Body of pancreas (tissue), 4 donors: Measurements from ENCODE around the gene SOD3. TPM values are rescaled to one million over a fixed set of nuclear protein-coding genes. Genes with fewer than 3 reads are reported as not detected.

Experiments
- ATAC-seq: fragments of 150-250 bp; one replicate; pipeline ENCODE4 v1.9.1; 2016
- DNase-seq, 4 donors: peaks; one replicate each; pipeline ENCODE4 v3.0.0-alpha.2; 2019
- H3K27ac ChIP-seq, 4 donors: fragments of 200-600 bp; sonication (generic); 1 replicate in 3 of 4; 2 replicates in 1 of 4; pipeline versions ENCODE4 v1.5.1 to v1.6.1; 2016 to 2019; ENCODE audit warnings: mild to moderate bottlenecking in 1 of 4, mixed read lengths in 1 of 4, moderate library complexity in 1 of 4
- H3K27me3 ChIP-seq, 2 donors: fragments of 200-600 bp; sonication (generic); one replicate each; pipeline ENCODE4 v1.6.0; 2016; ENCODE audit warnings: mild to moderate bottlenecking in 1 of 2
- H3K36me3 ChIP-seq, 2 donors: fragments of 200-600 bp; sonication (generic); replicated peaks in 1 of 2; 2 replicates each; pipeline ENCODE4 v1.5.1; 2016; ENCODE audit warnings: low read depth in 2 of 2; ENCODE audit not compliant: insufficient read depth in 1 of 2
- H3K4me1 ChIP-seq: fragments of 200-600 bp; sonication (generic); one replicate; pipeline ENCODE4 v1.6.0; 2016
- H3K4me3 ChIP-seq, 2 donors: fragments of 200-600 bp; sonication (generic); 1 replicate in 1 of 2; 2 replicates in 1 of 2; pipeline ENCODE4 v1.5.1; 2016 to 2019
- H3K9me3 ChIP-seq, 3 donors: fragments of 200-600 bp; sonication (generic); 1 replicate in 2 of 3; 2 replicates in 1 of 3; pipeline ENCODE4 v1.5.1; 2016
- POLR2A ChIP-seq, 3 donors: fragments of 450-650 bp; IDR thresholded peaks; one replicate each; pipeline ENCODE4 v1.6.1; 2016; ENCODE audit warnings: antibody characterized with exemption in 3 of 3, mild to moderate bottlenecking in 2 of 3
- WGBS, 2 donors: methylation state at CpG; one replicate each; pipeline ENCODE4 v1.1.5; 2017; 5-methylcytosine and 5-hydroxymethylcytosine counted together
- intact Hi-C: fragments of 100-400 bp; cut with DNase I; formaldehyde crosslinking; loops from one replicate; pipeline ENCODE4 v1.15.1; 2023
- total RNA-seq, 2 donors: library from RNA; depleted of rRNA; stranded (reverse); fragments of >200 nt; gene quantifications; one replicate each; pipeline ENCODE4 v1.1.0, GENCODE V29; 2016
- TF ChIP-seq, protein P1 (sequence below), 7 experiments: fragments of 450-650 bp in 4 of 7; fragments of 200-600 bp in 3 of 7; sonication (generic) in 3 of 7; IDR thresholded peaks; one replicate each; pipeline ENCODE4 v1.5.1; 2016 to 2019; ENCODE audit warnings: antibody characterized with exemption in 7 of 7

Gene SOD3
- total RNA-seq, 2 donors from 2014 or later: 139 to 290 TPM

DNA sequence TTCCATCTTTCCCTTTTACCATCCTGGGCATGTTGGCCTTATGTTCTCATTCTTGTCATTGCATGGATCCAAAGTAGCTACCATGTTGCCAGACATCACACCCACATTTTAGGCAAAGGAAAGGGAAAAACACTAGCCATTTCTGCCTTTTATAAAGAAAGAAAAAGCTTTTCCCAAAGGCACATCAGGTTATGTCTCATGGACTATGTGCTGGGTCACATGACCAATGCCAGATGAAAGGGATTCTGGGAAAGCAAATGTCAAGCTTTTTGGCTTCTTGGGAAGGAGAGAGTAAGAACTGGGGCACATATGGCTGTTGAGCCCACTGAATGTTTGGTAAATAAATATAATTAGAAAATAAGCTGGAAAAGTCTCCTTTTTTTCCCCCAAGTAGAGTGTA lies 4.3 kb upstream of the SOD3 start:
- no peak for TF ChIP-seq POLR2A (IDR thresholded peaks at IDR 0.05)
- TF ChIP-seq, protein P1, sequence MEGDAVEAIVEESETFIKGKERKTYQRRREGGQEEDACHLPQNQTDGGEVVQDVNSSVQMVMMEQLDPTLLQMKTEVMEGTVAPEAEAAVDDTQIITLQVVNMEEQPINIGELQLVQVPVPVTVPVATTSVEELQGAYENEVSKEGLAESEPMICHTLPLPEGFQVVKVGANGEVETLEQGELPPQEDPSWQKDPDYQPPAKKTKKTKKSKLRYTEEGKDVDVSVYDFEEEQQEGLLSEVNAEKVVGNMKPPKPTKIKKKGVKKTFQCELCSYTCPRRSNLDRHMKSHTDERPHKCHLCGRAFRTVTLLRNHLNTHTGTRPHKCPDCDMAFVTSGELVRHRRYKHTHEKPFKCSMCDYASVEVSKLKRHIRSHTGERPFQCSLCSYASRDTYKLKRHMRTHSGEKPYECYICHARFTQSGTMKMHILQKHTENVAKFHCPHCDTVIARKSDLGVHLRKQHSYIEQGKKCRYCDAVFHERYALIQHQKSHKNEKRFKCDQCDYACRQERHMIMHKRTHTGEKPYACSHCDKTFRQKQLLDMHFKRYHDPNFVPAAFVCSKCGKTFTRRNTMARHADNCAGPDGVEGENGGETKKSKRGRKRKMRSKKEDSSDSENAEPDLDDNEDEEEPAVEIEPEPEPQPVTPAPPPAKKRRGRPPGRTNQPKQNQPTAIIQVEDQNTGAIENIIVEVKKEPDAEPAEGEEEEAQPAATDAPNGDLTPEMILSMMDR (IDR thresholded peaks at IDR 0.05): no peak
- intact Hi-C loops: no loop called here
- DNase-seq (no peak), ATAC-seq (no peak)
- no peaks in the 10 kb centered on the region for H3K27me3 ChIP-seq
- peaks cover 17% of the 10 kb centered on the region for H3K4me1 ChIP-seq
- H3K9me3 ChIP-seq: no peaks in the 10 kb centered on the region
- no peak overlapping the region for H3K4me3 ChIP-seq
- H3K27ac ChIP-seq: peak overlapping the region in 2 of 4 donors; percentile 20 to 33
- no peaks in the 10 kb centered on the region for H3K36me3 ChIP-seq

DNA sequence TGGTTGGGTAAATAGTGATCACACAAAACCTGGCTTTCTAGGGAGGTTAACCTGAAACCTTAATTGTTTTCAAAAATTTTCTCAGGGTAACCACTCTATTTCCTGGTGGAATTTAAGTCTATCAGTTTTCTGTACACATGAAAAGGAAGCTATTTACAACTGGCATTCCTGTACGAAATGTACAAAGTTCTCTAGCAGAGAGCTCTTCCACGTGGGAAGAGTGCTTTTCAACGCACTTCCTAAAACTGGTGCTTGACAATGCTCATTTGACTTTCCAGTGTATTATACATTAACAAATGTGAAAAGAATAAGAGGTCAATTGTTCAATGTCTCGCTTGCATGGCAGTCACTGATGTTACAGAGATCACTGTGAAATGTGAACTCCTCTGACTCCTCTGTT lies 2.8 kb upstream of the SOD3 start:
- no peak for ATAC-seq
- H3K4me1 ChIP-seq: peaks cover 18% of the 10 kb centered on the region
- WGBS, 2 donors: 40 to 48% methylated on average over 4 of the region's 4 CpGs
- intact Hi-C loops: no loop called here
- TF ChIP-seq, protein P1 (IDR thresholded peaks at IDR 0.05): no peak
- no peak for TF ChIP-seq POLR2A (IDR thresholded peaks at IDR 0.05)
- no peaks in the 10 kb centered on the region for H3K27me3 ChIP-seq
- peak overlapping the region in 3 of 4 donors; percentile 33 to 85 (median 42) for H3K27ac ChIP-seq
- no peaks in the 10 kb centered on the region for H3K9me3 ChIP-seq
- DNase-seq: no peak
- no peak overlapping the region for H3K4me3 ChIP-seq
- no peaks in the 10 kb centered on the region for H3K36me3 ChIP-seq

DNA sequence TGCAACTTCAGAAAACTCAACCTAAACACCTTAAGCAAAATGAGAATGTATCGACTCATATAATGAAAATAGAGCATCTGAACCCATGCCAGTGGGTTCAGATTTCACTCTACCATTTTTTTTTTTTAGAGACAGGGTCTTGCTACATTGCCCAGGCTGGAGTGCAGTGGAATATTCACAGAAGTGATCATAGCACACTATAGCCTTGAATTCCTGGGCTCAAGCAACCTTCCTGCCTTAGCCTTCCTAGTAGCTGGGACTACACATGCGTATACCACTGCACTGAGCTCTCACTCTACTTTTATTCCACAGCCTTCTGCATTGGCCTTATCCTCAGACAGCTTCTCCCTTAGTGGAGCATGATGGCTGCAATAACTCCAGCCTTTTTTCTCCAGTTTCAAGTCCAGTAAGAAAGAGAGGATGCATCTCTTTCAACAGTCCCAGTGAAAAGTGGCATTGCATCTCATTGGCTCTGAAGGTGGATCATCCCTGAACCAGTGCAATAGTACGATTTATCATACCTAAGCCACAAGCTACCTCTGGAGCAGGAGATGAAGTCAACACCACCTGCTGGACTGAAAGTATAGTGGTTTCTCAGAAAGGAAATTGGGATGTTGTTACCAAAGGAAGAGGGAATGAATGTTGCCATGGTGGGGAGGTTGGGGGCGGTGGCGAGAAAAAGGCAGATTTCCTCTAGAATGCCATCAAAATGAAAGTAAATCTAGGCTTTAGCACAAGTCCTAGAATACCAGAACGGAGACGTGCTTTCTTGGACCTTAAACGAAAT lies 2.0 kb upstream of the SOD3 start:
- DNase-seq (no peak), ATAC-seq (no peak)
- no peaks in the 10 kb centered on the region for H3K9me3 ChIP-seq
- H3K4me1 ChIP-seq: peaks cover 18% of the 10 kb centered on the region
- no peak for TF ChIP-seq POLR2A (IDR thresholded peaks at IDR 0.05)
- TF ChIP-seq, protein P1 (IDR thresholded peaks at IDR 0.05): peak in 3 of 7 experiments; percentile 25 to 31 (median 28)
- 77 to 81% methylated on average over 8 of the region's 8 CpGs for WGBS, 2 donors
- H3K27ac ChIP-seq: peak overlapping the region in 3 of 4 donors; percentile 73 to 85 (median 84)
- intact Hi-C loops: no loop called here
- H3K4me3 ChIP-seq: no peak overlapping the region
- no peaks in the 10 kb centered on the region for H3K27me3 ChIP-seq
- no peaks in the 10 kb centered on the region for H3K36me3 ChIP-seq

DNA sequence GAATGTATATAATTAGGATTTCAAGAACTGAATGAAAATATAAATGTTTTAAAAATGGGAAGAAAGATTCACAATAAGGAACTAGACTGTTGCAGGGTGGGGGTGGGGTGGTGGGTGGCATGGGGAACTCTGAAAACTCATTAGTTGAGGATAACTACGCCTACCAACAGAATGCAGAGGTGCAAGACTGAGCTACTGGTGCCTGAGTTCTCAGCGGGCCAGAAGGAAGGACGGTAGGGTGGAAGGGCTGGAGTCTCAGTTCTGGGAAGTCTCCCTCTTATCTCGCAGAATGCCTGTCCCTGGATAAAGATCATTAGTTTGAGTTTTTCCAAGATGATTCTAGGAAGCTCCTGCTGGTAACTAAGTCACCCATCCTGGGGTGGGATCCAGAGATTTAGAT lies 1.3 kb upstream of the SOD3 start:
- no peaks in the 10 kb centered on the region for H3K27me3 ChIP-seq
- ATAC-seq (no peak), DNase-seq (no peak)
- no peak overlapping the region for H3K4me3 ChIP-seq
- peaks cover 18% of the 10 kb centered on the region for H3K4me1 ChIP-seq
- H3K9me3 ChIP-seq: no peaks in the 10 kb centered on the region
- intact Hi-C loops: no loop called here
- no peaks in the 10 kb centered on the region for H3K36me3 ChIP-seq
- WGBS, 2 donors: 58 to 69% methylated on average over 4 of the region's 4 CpGs
- peak overlapping the region in 3 of 4 donors; percentile 73 to 85 (median 84) for H3K27ac ChIP-seq
- TF ChIP-seq POLR2A (IDR thresholded peaks at IDR 0.05): no peak
- TF ChIP-seq, protein P1 (IDR thresholded peaks at IDR 0.05): no peak

DNA sequence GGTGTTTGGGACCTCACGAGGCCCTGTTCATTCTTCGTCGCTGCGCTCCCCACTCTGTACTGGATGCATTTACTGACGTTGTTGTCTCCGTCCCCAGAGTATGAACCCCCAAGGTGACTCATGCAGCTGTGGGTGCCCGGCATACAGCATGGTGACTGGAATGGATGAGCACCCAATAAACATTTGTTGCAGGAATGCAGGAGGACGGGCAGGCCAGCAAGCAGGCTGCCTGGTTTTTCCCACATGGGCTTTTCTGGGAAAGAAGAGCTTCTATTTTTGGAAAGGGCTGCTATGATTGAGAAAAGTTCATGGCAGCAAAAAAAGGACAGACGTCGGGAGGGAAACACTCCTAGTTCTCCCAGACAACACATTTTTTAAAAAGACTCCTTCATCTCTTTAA lies 893 bp upstream of the SOD3 start:
- ATAC-seq: no peak

More for the DNA sequence above, 893 bp upstream of the SOD3 start:
- Histone ChIP-seq H3K27me3 (no peaks in the 10 kb centered on the region), H3K36me3 (no peaks in the 10 kb centered on the region), H3K4me3 (no peak overlapping the region), H3K4me1 (peaks cover 18% of the 10 kb centered on the region), H3K27ac (peak overlapping the region; percentile 73 to 85 (median 78)), H3K9me3 (no peaks in the 10 kb centered on the region)
- no peak for TF ChIP-seq POLR2A (IDR thresholded peaks at IDR 0.05)
- TF ChIP-seq, protein P1 (IDR thresholded peaks at IDR 0.05): no peak
- intact Hi-C loops: no loop called here
- peak in 2 of 4 donors; percentile 24 to 33 for DNase-seq
- 64 to 67% methylated on average over 10 of the region's 10 CpGs for whole genome bisulfite sequencing, 2 donors
